ENCODE data around the gene CYB561.

Gene CYB561

DNA sequence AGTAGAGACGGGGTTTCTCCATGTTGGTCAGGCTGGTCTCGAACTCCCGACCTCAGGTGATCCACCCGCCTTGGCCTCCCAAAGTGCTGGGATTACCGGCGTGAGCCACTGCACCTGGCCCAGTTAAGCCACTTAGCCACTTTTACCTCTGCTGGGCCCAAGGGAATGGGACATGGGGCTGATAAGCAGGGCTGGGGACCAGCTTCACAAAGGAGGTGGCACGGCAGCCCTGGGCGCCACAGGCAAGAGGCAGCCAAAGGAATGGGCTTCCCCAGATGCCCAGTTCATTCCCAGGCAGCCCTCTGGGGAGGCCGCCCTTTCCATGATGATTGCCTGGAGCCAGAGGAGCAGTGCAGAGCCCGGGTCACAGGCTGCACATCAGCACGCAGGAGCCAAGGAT, 5.0 kb upstream of the CYB561 start:
- DNase-seq (ENCODE audit: low read depth): no peak

DNA sequence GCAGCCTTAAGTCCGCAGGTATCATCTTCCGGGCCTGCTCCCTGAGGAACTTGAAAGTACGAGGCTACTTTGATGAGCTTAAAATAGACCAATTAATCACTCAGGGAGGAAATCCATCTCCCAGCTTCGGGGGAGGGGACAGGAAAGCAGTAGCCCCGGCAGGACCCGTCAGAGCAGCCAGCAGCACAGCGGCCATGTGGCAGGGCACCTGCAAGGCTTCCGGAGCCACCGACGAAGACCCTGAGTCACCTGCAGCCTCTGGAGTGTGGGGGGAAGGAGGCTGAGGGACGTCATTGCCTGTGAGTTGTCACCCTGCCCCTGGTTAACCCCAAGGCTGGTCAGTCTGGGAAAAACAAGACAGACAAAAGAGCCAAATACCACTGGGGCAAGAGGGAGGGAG, 4.4 kb upstream of the CYB561 start:
- DNase-seq (ENCODE audit: low read depth): no peak

GRCh38 chr17:63448655-63449054, 2.5 kb upstream of the CYB561 start:
- no peak for DNase-seq (ENCODE audit: low read depth)

DNA sequence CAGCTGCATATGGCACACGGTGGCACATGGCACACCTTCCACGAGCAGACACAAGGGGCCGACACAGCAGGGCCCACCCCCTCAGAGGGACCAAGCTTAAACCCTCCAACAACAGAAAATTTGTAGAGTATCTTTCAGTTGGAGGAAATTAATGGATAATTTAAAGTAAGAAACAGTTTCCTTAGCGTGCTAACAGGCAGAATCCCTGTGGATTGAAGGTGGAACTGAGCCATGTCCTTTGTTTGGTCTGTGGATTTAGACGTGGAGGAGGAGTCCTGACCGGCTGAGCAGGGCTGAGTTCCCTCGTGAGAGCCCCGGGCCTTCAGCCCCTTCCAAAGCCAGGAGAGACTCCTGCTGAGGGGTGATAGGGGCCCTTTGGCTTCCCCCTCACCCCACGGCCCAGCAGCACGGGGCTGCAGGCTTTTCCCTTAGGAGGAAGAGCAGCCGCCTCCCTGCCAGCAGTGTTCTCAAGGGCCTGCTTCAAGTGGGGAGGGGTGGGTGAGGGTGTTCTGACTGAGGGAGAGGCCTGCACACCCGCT, 1.4 kb upstream of the CYB561 start:
- DNase-seq (ENCODE audit: low read depth): no peak

GRCh38 chr17:63446753-63447470, 806 bp upstream of the CYB561 start:
- DNase-seq (ENCODE audit: low read depth): no peak

DNA sequence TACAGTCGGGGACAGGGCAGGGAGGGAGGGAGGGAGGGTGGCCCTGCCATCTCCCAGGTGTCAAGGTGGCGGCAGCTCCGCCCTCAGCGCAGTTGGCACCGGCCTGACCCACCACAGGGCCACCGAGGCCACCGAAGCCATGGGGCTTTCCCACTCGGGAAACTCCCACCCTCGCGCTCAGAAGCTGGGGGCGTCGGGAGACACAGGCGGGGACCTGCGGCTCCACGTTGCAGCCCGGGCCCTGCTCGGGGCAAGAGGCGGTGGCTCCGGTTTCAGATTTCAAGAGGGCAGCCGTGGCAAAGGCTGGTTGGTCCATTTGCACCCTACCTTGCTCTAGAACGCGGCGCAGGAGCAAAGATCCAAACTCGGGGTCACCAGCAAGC, 544 bp downstream of the CYB561 start:
- DNase-seq (ENCODE audit: low read depth): no peak

GRCh38 chr17:63445065-63445464, 1.0 kb downstream of the CYB561 start:
- no peak for DNase-seq (ENCODE audit: low read depth)

DNA sequence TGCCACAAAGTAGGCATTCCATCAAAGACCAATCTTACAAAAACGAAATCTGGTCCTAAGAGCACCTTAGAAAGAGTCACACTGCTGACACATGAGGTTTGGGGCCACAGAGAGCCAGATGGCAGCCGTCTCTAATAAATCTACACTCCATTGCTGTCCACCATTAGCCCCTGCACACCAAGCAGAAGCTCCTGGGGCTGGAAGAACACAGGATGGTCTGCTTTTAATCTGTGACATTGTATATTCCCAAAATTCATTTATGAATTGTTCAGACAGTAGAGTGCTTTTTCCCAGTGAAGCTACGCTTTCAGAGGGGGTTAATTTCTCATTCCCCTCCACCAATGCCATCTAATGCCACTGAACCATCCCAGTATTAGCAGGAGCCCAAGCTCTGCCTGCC, 1.6 kb downstream of the CYB561 start:
- no peak for DNase-seq (ENCODE audit: low read depth)

GRCh38 chr17:63443053-63443452, 3.1 kb downstream of the CYB561 start:
- DNase-seq (ENCODE audit: low read depth): no peak

DNA sequence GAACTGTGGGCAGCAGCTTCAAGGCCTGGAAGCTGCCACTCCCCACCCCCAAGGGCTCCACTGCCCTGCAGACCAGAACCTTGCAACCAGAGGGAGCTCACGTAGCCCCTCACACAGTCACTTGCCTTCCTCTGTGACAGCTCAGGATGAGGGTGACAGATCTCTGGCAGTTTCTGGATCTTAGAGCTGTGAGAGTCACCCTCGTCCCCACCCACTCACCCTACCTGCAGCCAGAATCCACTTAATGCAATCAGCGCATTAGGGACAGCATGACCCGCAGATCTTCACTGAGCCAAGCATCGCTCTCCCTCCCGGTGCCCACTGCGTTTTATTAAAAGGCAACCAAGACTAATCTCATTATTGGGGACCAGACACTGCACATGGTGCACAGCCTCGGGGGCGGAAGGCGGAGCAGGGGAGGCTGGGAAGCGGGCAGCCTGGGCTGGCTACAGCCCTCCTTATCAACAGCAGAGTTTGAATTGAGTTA, 3.5 kb downstream of the CYB561 start:
- no peak for DNase-seq (ENCODE audit: low read depth)

GRCh38 chr17:63442074-63442473, 4.0 kb downstream of the CYB561 start:
- no peak for DNase-seq (ENCODE audit: low read depth)

- DNase-seq (ENCODE audit: low read depth): no peak
Measured at GRCh38 chr17:63441654-63442053, 4.5 kb downstream of the CYB561 start.

DNA sequence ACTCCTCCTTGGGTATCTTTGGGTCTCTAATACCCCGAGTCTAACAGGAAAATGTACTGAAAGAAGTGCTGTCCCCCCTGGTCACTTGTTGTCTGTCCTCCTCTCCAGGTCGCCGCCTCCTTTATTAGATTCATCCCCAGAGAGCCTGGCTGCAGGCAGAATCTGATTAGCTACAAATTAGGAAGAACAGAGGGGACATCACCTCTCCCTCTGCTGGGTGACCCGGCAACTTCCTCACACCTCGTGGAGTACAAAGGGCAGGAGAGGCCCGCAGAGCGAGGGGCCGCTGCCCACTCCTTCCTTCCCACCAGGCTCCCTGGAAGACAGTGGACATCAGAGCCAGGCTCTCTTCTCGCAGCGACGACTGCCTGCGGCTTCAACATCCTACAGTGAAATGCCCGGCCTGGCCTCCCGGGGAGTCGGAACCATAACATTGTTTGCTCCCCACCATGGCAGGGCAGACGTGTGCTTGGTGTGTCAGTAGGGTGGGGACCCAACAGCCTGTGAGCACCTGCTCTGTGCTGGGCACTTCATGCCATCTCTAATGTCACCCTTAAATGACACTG, 5.3 kb downstream of the CYB561 start:
- no peak for DNase-seq (ENCODE audit: low read depth)

DNA sequence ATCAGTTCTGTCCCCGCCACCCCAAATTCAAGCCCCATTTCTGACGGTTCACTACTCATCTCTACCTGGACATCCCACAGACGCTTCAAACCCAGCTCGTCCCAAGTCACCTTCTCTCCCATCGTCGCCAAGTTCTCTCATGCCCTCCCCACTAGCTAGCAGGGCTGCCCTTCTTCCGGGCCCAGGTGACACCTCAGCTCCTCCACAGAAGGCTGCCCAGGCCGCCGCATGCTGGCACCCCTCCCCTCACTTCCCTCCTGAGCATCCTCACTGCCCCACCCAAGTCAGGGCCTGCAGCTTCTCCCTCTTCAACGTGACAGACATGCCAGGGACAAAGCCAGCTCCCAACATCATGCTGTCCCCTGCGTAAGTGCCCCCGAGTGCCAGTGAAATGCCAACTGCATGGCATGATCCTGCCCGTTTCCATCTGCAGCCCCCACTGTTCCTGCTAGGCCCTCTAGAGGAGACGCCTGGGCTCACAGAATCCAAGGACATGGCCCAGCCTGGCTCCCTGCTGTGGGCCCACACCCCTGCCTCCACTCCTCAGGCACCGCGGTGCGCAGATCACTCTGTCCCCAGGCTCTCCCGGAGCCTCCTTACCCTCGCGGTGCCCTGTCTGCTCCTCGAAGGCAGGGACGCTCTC, 5.9 kb downstream of the CYB561 start:
- no peak for DNase-seq (ENCODE audit: low read depth)

- no peak for DNase-seq (ENCODE audit: low read depth)
Measured at GRCh38 chr17:63439687-63440086, 6.4 kb downstream of the CYB561 start.

DNA sequence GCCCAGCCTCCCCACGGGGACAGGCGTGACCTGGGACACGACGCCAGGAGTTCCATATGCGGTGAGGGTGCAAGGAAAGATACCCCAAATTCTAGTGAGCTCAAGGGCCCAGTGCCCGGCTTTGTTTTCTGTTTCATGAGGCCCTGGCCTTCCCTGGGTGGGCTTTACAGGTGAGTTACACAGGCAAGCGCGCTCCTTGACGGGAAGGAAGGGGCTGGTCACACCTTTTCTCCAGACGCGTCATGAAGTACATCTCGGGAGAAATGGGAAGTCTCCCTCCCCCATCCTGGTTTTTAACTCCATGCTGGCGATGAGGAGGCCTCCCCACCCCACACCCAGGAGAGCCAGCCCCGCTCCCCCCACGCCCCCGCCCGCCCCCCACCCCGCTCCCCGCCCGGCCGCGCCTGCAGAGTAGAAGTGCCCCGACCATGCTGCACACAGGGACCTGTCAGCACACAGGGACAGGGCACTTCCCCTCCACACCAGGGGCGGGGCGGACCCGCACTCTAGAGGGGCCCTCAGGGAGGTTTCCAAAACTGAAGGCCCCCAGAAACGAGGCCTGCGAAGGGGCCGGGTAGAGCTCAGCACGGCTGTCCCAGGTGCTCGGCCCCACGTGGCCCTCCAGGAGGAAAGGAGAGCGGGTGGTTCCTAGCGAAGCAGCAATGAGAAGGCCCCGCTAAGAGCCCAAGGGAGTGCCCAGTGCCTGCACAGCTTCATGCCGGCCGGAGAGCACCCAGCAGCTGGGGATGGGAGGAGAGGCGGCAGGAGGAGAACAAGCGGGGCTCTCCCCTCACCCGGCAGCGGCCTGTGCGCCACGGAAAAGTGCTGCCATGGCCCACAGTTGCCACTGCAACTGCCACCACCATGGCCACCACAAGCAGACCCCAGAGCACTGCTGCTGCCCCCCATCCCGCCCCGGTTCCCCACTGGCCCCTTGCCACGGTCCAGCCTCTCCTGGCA, 7.7 kb downstream of the CYB561 start:
- no peak for DNase-seq (ENCODE audit: low read depth)

GRCh38 chr17:63437287-63438091, 8.6 kb downstream of the CYB561 start:
- DNase-seq (ENCODE audit: low read depth): no peak

- no peak for DNase-seq (ENCODE audit: low read depth)
Measured at GRCh38 chr17:63436523-63437110, 9.5 kb downstream of the CYB561 start.

DNA sequence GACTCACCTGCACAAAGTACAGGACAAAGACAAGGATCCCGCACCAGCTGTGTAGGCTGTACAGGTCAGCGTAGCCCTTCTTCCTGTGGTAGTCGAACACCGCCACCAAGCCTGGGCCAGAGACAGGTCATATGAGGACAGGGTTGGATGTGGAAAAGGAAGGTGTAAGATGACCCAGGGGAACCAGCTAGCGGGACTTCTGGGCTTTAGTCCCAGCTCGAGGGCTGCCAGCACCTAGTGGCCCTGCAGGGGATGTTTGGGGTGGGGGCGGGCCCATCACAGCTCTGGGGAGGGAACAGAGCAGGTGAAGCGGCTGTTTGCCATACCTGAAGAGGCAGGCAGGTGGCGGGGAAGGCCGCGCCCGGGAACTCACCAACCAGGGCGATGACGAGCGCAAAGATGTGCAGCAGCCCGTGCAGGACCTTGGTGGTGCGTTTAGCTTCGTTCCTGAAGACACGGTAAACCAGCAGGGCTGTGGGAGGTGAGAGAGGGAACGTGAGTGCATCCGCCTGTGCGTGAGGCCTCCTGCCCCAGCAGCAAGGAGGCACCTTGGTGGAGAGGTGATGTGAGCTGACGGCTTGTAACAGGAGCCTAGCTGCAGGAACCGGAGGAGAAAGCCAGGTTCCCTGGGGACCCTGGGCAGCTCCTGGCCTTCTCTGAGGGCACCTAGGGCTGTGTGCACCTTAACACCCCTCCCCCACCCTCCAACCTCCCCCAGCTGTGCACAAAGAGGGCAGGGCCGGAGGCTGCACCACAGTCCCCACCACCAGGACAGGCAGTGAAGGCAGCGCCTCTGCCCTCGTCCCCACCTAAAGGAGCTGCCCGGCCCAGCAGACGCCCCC, 10.2 kb downstream of the CYB561 start:
- DNase-seq (ENCODE audit: low read depth): no peak
